Measurements from ENCODE around the gene TMEM41B. TPM values are rescaled to one million over a fixed set of nuclear protein-coding genes. Genes with fewer than 3 reads are reported as not detected.
"Not testable (repeated sequence)": the region's sequence is repeated elsewhere in the genome, so short reads cannot be mapped to it uniquely, and the experiment has no call there.

Gene TMEM41B
- total RNA-seq, 1 donor from 2014 or later: 43.6 TPM

DNA sequence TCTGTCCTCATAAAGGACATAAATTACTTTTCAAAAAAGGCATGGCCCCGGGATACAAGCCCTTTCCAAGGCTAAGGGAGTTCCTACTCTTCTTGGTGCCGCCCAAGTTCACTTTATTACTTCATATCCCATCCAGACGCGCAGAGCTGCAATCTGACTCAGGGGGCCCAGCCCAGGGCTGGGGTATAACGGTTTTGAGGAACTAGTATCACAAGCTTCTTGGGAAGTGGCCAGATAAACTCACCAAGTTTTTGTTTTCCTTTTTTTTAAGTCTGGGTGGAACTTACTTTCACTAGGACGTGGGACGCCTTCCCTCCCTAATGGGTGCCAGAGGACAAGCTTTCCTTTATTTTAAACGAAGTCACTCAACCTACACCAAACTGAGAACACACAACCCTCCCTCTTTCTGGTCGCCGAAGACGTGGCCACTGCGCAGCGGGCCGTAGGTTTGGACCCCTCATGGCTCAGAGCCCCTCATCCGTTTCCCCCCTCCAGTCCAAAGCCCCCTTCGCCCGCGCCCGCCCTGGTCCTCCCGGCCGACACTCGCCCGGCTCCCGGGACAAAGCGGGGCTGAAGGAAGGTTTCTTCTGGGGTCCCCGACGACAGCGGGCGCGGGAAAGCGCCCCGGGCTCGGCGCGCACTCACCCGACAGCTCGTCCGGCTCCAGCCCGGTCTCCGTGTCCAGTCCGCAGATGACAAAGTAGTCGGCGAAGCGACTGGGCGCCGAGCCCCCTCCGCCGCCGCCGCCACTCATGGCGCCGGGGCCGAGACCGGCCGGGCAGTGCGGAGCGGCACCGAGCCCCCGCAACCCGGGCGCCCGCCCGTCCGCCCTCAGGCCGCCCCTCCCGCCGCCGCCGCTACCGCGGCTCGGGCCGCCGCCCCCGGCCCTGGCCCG lies 49.8 kb downstream of the TMEM41B start:
- Mint-ChIP-seq H3K27ac (ENCODE audit: unreplicated experiment) (peak overlapping the region; percentile 91), H3K4me3 (ENCODE audit: unreplicated experiment) (peak overlapping the region; percentile 94), H3K9me3 (ENCODE audit: unreplicated experiment) (peaks cover 12% of the 10 kb centered on the region), H3K36me3 (ENCODE audit: unreplicated experiment) (no peaks in the 10 kb centered on the region), H3K27me3 (ENCODE audit: unreplicated experiment) (peaks cover 13% of the 10 kb centered on the region), H3K4me1 (ENCODE audit: low read depth, unreplicated experiment) (peaks cover 21% of the 10 kb centered on the region)
- no peak for TF ChIP-seq CTCF (IDR thresholded peaks at IDR 0.05; ENCODE audit: partially characterized antibody, unreplicated experiment)
- peak; percentile 44 for DNase-seq

DNA sequence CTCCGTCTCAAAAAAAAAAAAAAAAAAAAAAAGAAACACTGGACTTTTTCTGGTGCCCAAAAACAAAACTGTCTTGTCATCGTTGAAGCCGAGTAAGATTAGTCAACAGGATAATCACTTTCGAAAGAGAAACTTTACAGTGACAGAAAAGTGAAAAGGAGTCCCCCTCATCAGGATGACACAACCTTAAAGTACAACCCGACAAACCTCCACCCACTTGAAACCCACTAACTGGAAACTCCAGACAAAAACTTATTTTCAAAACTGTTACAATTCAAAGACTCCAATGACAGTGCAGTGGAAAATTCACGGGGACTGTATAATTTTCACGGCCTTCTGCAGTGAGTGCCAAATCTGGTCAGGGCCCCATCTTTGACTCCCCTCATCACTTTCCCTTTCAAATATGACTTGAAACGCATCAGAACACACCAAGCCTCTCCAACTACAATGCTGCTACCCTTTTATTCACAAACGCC lies 50.5 kb downstream of the TMEM41B start:
- peaks cover 12% of the 10 kb centered on the region for H3K9me3 Mint-ChIP-seq (ENCODE audit: unreplicated experiment)
- peak overlapping the region; percentile 94 for H3K4me3 Mint-ChIP-seq (ENCODE audit: unreplicated experiment)
- TF ChIP-seq CTCF (IDR thresholded peaks at IDR 0.05; ENCODE audit: partially characterized antibody, unreplicated experiment): no peak
- peak overlapping the region; percentile 91 for H3K27ac Mint-ChIP-seq (ENCODE audit: unreplicated experiment)
- H3K27me3 Mint-ChIP-seq (ENCODE audit: unreplicated experiment): peaks cover 13% of the 10 kb centered on the region
- no peaks in the 10 kb centered on the region for H3K36me3 Mint-ChIP-seq (ENCODE audit: unreplicated experiment)
- DNase-seq: no peak
- peaks cover 21% of the 10 kb centered on the region for H3K4me1 Mint-ChIP-seq (ENCODE audit: low read depth, unreplicated experiment)

- H3K4me1 Mint-ChIP-seq (ENCODE audit: low read depth, unreplicated experiment): peaks cover 17% of the 10 kb centered on the region
- not testable (repeated sequence) for H3K4me3 Mint-ChIP-seq (ENCODE audit: unreplicated experiment); H3K27me3 Mint-ChIP-seq (ENCODE audit: unreplicated experiment); H3K9me3 Mint-ChIP-seq (ENCODE audit: unreplicated experiment); H3K27ac Mint-ChIP-seq (ENCODE audit: unreplicated experiment); DNase-seq; H3K36me3 Mint-ChIP-seq (ENCODE audit: unreplicated experiment)
Observed at GRCh38 chr11:9260838-9261146, 53.6 kb downstream of the TMEM41B start.

GRCh38 chr11:9259981-9260837 lies 54.2 kb downstream of the TMEM41B start:
- TF ChIP-seq CTCF (IDR thresholded peaks at IDR 0.05; ENCODE audit: partially characterized antibody, unreplicated experiment): no peak
- Mint-ChIP-seq H3K27ac (ENCODE audit: unreplicated experiment) (no peak overlapping the region), H3K9me3 (ENCODE audit: unreplicated experiment) (peaks cover 7% of the 10 kb centered on the region), H3K36me3 (ENCODE audit: unreplicated experiment) (no peaks in the 10 kb centered on the region), H3K4me3 (ENCODE audit: unreplicated experiment) (peak overlapping the region; percentile 3), H3K27me3 (ENCODE audit: unreplicated experiment) (peaks cover 7% of the 10 kb centered on the region), H3K4me1 (ENCODE audit: low read depth, unreplicated experiment) (peaks cover 17% of the 10 kb centered on the region)
- no peak for DNase-seq

- not testable (repeated sequence) for H3K36me3 Mint-ChIP-seq (ENCODE audit: unreplicated experiment); H3K4me3 Mint-ChIP-seq (ENCODE audit: unreplicated experiment); DNase-seq; H3K27me3 Mint-ChIP-seq (ENCODE audit: unreplicated experiment); H3K9me3 Mint-ChIP-seq (ENCODE audit: unreplicated experiment)
- peak overlapping the region; percentile 14 for H3K27ac Mint-ChIP-seq (ENCODE audit: unreplicated experiment)
- H3K4me1 Mint-ChIP-seq (ENCODE audit: low read depth, unreplicated experiment): peaks cover 13% of the 10 kb centered on the region
Observed at GRCh38 chr11:9258279-9258678, 56.1 kb downstream of the TMEM41B start.

All from glutamatergic neuron (in vitro differentiated cells).